ENCODE data around the gene MRAP.

MRAP gene

GRCh38 chr21:32253215-32253641 is 45.4 kb upstream of the MRAP start:
- H3K9me2 ChIP-seq (replicated peaks; ENCODE audit: insufficient read depth, low read length), result no peaks in the 10 kb centered on the region
- H3K9me3 ChIP-seq (replicated peaks; ENCODE audit: insufficient read depth, low read length), result no peaks in the 10 kb centered on the region
- no peak overlapping the region for H3K9ac ChIP-seq (ENCODE audit: low read length)
- H3F3A ChIP-seq (ENCODE audit: insufficient read depth, low read length), result no peaks in the 10 kb centered on the region
- no peaks in the 10 kb centered on the region for H4K20me1 ChIP-seq (ENCODE audit: insufficient read depth, low read length)
- H3K27me3 ChIP-seq (replicated peaks; ENCODE audit: insufficient read depth, low read length), result no peaks in the 10 kb centered on the region
- no peak overlapping the region for H3K4me3 ChIP-seq (ENCODE audit: low read length)
- no peaks in the 10 kb centered on the region for H3K4me1 ChIP-seq (ENCODE audit: low read length)
- no peaks in the 10 kb centered on the region for H3K79me2 ChIP-seq (ENCODE audit: low read length)
- H3K4me2 ChIP-seq (ENCODE audit: low read depth, low read length), result no peak overlapping the region
- no peak overlapping the region for H2AFZ ChIP-seq (ENCODE audit: low read length)
- TF ChIP-seq EZH2phosphoT487 (IDR thresholded peaks at IDR 0.05; ENCODE audit: low read length), result no peak
- no peak for TF ChIP-seq EZH2 (optimal IDR thresholded peaks at IDR 0.05; ENCODE audit: low read depth, low read length)
- TF ChIP-seq CTCF (IDR thresholded peaks at IDR 0.05; ENCODE audit: low read length), result no peak
- DNase-seq, result no peak
- no peak overlapping the region for H3K27ac ChIP-seq (ENCODE audit: low read length)
- no peaks in the 10 kb centered on the region for H3K36me3 ChIP-seq (replicated peaks; ENCODE audit: insufficient read depth, low read length)

- Histone ChIP-seq H3K9ac (ENCODE audit: low read length) (no peak overlapping the region), H3K36me3 (replicated peaks; ENCODE audit: insufficient read depth, low read length) (no peaks in the 10 kb centered on the region), H3K9me3 (replicated peaks; ENCODE audit: insufficient read depth, low read length) (no peaks in the 10 kb centered on the region), H4K20me1 (ENCODE audit: insufficient read depth, low read length) (no peaks in the 10 kb centered on the region), H3K27ac (ENCODE audit: low read length) (no peak overlapping the region), H3K79me2 (ENCODE audit: low read length) (no peaks in the 10 kb centered on the region), H3K27me3 (replicated peaks; ENCODE audit: insufficient read depth, low read length) (no peaks in the 10 kb centered on the region), H3K9me2 (replicated peaks; ENCODE audit: insufficient read depth, low read length) (no peaks in the 10 kb centered on the region), H3K4me3 (ENCODE audit: low read length) (no peak overlapping the region), H3F3A (ENCODE audit: insufficient read depth, low read length) (no peaks in the 10 kb centered on the region), H3K4me1 (ENCODE audit: low read length) (no peaks in the 10 kb centered on the region), H3K4me2 (ENCODE audit: low read depth, low read length) (no peak overlapping the region), H2AFZ (ENCODE audit: low read length) (no peak overlapping the region)
- no peak for DNase-seq
- TF ChIP-seq EZH2 (optimal IDR thresholded peaks at IDR 0.05; ENCODE audit: low read depth, low read length) (no peak), EZH2phosphoT487 (IDR thresholded peaks at IDR 0.05; ENCODE audit: low read length) (no peak), CTCF (IDR thresholded peaks at IDR 0.05; ENCODE audit: low read length) (no peak)
Observed at GRCh38 chr21:32256251-32256650, 42.4 kb upstream of the MRAP start.

GRCh38 chr21:32256873-32257620 is 41.6 kb upstream of the MRAP start:
- H3K9me3 ChIP-seq (replicated peaks; ENCODE audit: insufficient read depth, low read length), result no peaks in the 10 kb centered on the region
- H3K36me3 ChIP-seq (replicated peaks; ENCODE audit: insufficient read depth, low read length), result no peaks in the 10 kb centered on the region
- TF ChIP-seq EZH2 (optimal IDR thresholded peaks at IDR 0.05; ENCODE audit: low read depth, low read length) (no peak), EZH2phosphoT487 (IDR thresholded peaks at IDR 0.05; ENCODE audit: low read length) (no peak), CTCF (IDR thresholded peaks at IDR 0.05; ENCODE audit: low read length) (no peak)
- H2AFZ ChIP-seq (ENCODE audit: low read length), result no peak overlapping the region
- no peak overlapping the region for H3K4me2 ChIP-seq (ENCODE audit: low read depth, low read length)
- H3K9ac ChIP-seq (ENCODE audit: low read length), result no peak overlapping the region
- H3K4me1 ChIP-seq (ENCODE audit: low read length), result no peaks in the 10 kb centered on the region
- no peaks in the 10 kb centered on the region for H3K79me2 ChIP-seq (ENCODE audit: low read length)
- no peak for DNase-seq
- H3K9me2 ChIP-seq (replicated peaks; ENCODE audit: insufficient read depth, low read length), result no peaks in the 10 kb centered on the region
- no peaks in the 10 kb centered on the region for H3K27me3 ChIP-seq (replicated peaks; ENCODE audit: insufficient read depth, low read length)
- H3K4me3 ChIP-seq (ENCODE audit: low read length), result no peak overlapping the region
- H3K27ac ChIP-seq (ENCODE audit: low read length), result no peak overlapping the region
- no peaks in the 10 kb centered on the region for H3F3A ChIP-seq (ENCODE audit: insufficient read depth, low read length)
- no peaks in the 10 kb centered on the region for H4K20me1 ChIP-seq (ENCODE audit: insufficient read depth, low read length)
